Kidney tubule cell (primary cell): ENCODE measurements around the gene ADCY7.
"Not testable (repeated sequence)": the region's sequence is repeated elsewhere in the genome, so short reads cannot be mapped to it uniquely, and the experiment has no call there.

Source experiments
- DNase-seq: peaks from one replicate; pipeline ENCODE4 v3.0.0-alpha.2; 2018; ENCODE audit warnings: low spot score

Gene ADCY7

GRCh38 chr16:50338371-50339231, 72.2 kb downstream of the ADCY7 start:
- DNase-seq = no peak

GRCh38 chr16:50340578-50340977, 74.2 kb downstream of the ADCY7 start:
- no peak for DNase-seq

GRCh38 chr16:50343566-50343965, 77.2 kb downstream of the ADCY7 start:
- DNase-seq = not testable (repeated sequence)

- not testable (repeated sequence) for DNase-seq
Observed at GRCh38 chr16:50345210-50345609, 78.9 kb downstream of the ADCY7 start.

GRCh38 chr16:50351116-50351515, 84.8 kb downstream of the ADCY7 start:
- DNase-seq = no peak

- no peak for DNase-seq
Observed at GRCh38 chr16:50351952-50352351, 85.6 kb downstream of the ADCY7 start.

- DNase-seq = no peak
Observed at GRCh38 chr16:50354082-50354481, 87.7 kb downstream of the ADCY7 start.

GRCh38 chr16:50354629-50355456, 88.5 kb downstream of the ADCY7 start:
- no peak for DNase-seq

- no peak for DNase-seq
Observed at GRCh38 chr16:50359626-50360025, 93.3 kb downstream of the ADCY7 start.

GRCh38 chr16:50360033-50360778, 93.9 kb downstream of the ADCY7 start:
- DNase-seq = peak; percentile 65

GRCh38 chr16:50360779-50361178, 94.4 kb downstream of the ADCY7 start:
- peak; percentile 55 for DNase-seq

GRCh38 chr16:50363656-50364055, 97.3 kb downstream of the ADCY7 start:
- no peak for DNase-seq

- no peak for DNase-seq
Observed at GRCh38 chr16:50365791-50366575, 99.6 kb downstream of the ADCY7 start.
